Measurements from ENCODE around the gene CDC20B.

The CDC20B gene

DNA sequence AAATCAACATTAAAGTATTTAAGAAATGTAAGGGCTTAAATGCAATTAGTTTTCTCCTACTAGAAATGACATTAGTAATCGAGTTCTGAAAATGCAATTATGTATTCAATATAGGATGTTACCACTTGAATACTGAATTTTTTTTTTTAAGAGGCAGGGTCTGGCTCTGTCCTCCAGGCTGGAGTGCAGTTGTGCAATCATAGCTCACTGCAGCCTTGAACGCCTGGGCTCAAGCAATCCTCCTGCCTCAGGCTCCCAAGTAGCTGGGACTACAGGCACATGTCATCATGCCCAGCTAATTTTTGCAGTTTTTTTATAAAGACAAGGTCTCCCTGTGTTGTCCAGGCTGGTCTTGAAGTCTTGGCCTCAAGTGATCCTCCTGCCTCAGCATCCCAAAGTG, 1.5 kb downstream of the CDC20B start:
- in situ Hi-C loops (cut with HindIII; ENCODE audit: low sequenced_read_pairs), result loop anchor here (10.0 kb wide), 1 partner anchor 233 kb away; no protein-coding TSS in a partner anchor

DNA sequence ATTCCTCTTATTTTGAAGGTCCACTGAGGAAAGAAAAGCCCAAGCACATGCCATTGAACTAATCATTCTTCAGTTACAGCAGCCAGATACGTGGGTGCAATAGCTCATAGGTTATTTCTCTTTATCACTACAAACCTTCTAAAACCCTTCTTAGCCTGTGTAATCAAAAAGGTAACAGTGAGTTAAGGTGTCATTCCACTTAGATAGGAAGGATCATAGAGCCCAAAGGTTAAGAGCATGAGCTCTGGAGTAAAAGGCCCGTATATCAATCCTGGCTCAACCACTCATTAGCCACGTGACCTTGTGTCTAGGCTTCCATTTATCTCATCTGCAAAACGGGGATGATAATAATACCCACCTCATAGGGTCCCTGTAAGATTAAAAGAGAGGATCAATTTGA, 10.3 kb downstream of the CDC20B start:
- in situ Hi-C loops (cut with HindIII; ENCODE audit: low sequenced_read_pairs), result no loop called here

DNA sequence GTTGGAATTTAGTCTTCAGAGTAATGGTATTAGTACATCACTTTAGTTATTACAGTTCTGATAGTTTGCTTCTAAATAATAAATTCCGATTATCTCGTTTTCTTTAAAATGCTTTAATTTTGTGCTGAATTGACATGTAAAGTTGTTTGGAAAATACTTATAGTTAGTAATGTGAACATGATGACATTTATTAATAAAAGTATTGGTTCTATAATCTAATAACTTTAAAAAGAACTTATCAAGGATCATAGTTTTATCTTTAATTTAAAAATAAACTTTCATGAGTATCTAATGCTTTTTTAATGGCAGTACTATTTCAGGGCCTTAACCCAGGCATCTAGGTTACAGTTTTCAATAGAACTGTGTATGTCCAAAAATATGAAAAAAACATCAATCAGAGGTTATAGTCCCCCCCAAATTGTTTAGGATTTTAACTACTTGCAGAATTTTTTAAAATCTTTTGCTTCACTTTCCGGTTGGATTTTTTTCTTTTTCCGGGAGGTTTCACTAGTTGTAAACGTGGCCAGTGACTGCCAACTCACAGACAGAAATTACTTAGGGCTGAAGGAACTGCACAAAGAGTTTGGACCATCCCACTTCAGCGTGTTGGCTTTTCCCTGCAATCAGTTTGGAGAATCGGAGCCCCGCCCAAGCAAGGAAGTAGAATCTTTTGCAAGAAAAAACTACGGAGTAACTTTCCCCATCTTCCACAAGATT, 12.3 kb downstream of the CDC20B start:
- in situ Hi-C loops (cut with HindIII; ENCODE audit: low sequenced_read_pairs), result no loop called here

- in situ Hi-C loops (cut with HindIII; ENCODE audit: low sequenced_read_pairs), result no loop called here
Measured at GRCh38 chr5:55159763-55160492, 13.0 kb downstream of the CDC20B start, which contains the start of gene GPX8. GPX8 (plus strand) TSS chr5:55160171; CDS start chr5:55160193, 22 bp downstream.

GRCh38 chr5:55154873-55155272, 18.1 kb downstream of the CDC20B start:
- in situ Hi-C loops (cut with HindIII; ENCODE audit: low sequenced_read_pairs), result no loop called here

DNA sequence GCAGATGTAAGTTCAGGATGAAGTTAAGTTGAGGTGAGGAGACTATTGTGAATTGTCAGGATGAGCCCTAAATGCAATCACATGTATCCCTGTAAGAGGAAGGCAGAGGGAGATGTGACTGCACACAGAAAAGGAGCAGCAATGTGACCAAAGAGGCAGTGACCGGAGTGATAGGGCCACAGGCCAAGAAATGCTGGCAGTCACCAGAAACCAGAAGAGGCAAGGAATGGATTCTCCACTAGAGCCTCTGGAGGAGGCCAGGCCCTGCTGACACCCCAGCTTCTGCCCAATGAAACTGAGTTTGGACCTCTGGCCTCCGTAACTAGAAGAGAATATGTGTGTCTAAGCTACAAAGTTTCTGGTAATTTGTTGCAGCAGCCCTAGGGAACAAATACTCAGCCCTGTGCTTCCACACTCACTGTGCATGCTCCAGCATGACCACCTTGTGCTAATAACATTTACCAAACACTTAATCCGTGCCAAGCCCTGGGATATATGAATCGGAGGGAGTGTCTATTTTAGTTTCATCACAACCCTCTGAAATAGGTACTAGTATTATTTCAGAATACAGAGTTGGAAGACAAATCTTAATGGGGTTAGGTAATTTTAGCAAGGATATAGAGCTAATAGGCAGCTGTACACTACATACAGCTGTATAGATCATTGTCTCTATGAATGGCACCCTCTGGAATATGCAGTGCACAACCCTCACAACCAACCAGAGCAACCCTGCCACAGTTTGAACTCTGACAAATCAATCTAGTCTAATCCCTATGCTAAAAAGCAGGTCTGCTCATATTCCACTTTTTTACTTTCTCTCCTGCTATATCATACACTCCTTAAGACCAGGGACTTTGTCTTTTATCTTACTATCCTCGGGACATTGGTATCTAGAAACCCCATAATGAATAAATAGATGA, 20.8 kb downstream of the CDC20B start:
- in situ Hi-C loops (cut with HindIII; ENCODE audit: low sequenced_read_pairs), result no loop called here

DNA sequence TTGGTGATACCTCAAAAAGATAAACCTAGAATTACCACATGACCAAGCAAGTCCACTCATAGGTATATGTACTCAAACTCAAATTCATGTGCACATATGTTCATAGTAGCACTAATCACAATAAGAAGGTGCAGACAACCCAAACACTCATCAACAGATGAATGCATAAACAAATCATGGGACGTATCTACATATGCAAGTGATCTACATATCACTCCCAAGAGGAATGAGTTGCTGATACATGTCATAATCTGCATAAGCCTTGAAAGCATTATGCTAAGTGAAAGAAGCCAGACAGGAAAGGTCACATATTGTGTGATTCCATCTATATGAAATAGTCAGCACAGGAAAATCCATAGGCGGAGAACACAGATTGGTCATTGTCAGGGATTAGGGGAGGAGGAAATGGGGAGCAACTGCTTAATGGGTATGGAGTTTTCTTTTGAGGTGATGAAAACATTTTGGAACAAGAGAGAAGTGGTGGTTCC, 23.6 kb downstream of the CDC20B start:
- in situ Hi-C loops (cut with HindIII; ENCODE audit: low sequenced_read_pairs), result loop anchor here (25.0 kb wide), 1 partner anchor 237 kb away; no protein-coding TSS in a partner anchor

DNA sequence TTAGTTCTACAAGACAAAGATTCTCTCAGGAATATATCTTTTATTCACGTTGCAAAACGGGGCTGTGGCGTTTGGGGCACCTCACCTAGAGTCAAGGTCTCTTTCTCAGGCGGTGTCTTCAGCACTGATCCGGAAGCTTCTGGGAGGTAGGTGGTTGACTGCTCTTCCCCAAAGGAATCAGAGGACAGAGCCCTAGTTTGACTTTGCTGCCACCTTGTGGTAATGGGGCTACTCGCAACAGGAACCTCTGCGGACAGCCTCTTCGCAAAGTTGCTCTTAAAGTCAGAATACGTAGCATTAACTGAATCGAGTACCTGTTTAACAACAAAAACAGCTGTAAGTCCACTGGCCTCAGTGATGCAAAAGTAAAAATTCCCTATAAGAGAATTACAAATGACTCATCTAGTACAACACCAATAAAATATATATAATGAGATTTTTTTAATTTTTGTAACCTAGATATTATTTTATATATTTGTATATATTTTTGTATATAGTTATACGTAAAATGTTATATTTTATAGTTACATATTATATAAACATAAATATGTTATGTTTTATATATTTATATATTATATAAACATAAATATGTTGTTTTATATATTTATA, 26.3 kb downstream of the CDC20B start:
- in situ Hi-C loops (cut with HindIII; ENCODE audit: low sequenced_read_pairs), result loop anchor here (25.0 kb wide), 1 partner anchor 234 kb away; no protein-coding TSS in a partner anchor

- in situ Hi-C loops (cut with HindIII; ENCODE audit: low sequenced_read_pairs), result loop anchor here (25.0 kb wide), 1 partner anchor 234 kb away; no protein-coding TSS in a partner anchor
Measured at GRCh38 chr5:55146080-55146479, 26.9 kb downstream of the CDC20B start.

GRCh38 chr5:55143624-55144023, 29.4 kb downstream of the CDC20B start:
- in situ Hi-C loops (cut with HindIII; ENCODE audit: low sequenced_read_pairs), result loop anchor here (25.0 kb wide), 1 partner anchor 231 kb away; no protein-coding TSS in a partner anchor

- in situ Hi-C loops (cut with HindIII; ENCODE audit: low sequenced_read_pairs), result loop anchor here (25.0 kb wide), 1 partner anchor 230 kb away; no protein-coding TSS in a partner anchor
Measured at GRCh38 chr5:55141945-55142690, 30.9 kb downstream of the CDC20B start.

GRCh38 chr5:55140908-55141665, 31.9 kb downstream of the CDC20B start:
- in situ Hi-C loops (cut with HindIII; ENCODE audit: low sequenced_read_pairs), result loop anchor here (25.0 kb wide), 1 partner anchor 229 kb away; no protein-coding TSS in a partner anchor

DNA sequence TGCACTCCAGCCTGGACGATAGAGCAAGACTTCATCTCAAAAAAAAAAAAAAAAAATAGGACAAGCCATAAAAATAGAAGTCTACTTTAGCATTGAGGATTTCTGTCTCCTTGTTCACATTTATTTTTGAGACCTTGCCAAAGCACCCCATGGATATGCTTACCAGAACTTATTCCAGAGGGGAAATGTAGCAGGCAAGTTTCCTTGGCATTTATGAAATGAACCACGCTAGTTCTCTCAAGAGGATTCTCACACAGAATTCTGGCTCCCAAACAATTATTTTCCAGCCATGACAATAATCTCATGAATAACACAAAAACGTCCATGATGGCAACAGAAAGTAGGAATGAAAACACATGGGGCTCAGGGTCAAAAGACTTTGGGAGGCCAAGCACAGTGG, 36.5 kb downstream of the CDC20B start:
- in situ Hi-C loops (cut with HindIII; ENCODE audit: low sequenced_read_pairs), result loop anchor here (25.0 kb wide), 1 partner anchor 224 kb away; no protein-coding TSS in a partner anchor

GRCh38 chr5:55134053-55134722, 38.8 kb downstream of the CDC20B start:
- in situ Hi-C loops (cut with HindIII; ENCODE audit: low sequenced_read_pairs), result loop anchor here (25.0 kb wide), 1 partner anchor 222 kb away; no protein-coding TSS in a partner anchor

GRCh38 chr5:55123365-55123764, 49.6 kb downstream of the CDC20B start:
- in situ Hi-C loops (cut with HindIII; ENCODE audit: low sequenced_read_pairs), result no loop called here

DNA sequence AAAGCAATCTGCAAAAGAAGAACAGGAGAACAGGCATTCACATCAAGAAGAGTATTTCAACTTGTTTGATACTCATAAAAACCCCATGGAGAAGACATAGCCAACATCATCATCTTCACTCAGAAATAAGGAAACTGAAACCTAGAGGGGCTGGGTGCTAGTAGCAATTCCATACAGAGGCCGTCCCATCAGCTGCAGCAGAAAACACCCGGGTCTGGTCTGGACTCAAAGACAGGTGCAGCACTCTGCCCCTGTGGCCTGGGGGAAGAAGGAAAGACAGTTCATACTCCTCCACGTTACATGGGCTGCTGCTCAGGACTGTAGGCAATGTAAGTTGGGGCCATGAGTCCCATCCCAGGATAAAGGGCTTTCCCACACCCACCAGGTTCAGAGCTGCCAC, 58.9 kb downstream of the CDC20B start:
- in situ Hi-C loops (cut with HindIII; ENCODE audit: low sequenced_read_pairs), result no loop called here

DNA sequence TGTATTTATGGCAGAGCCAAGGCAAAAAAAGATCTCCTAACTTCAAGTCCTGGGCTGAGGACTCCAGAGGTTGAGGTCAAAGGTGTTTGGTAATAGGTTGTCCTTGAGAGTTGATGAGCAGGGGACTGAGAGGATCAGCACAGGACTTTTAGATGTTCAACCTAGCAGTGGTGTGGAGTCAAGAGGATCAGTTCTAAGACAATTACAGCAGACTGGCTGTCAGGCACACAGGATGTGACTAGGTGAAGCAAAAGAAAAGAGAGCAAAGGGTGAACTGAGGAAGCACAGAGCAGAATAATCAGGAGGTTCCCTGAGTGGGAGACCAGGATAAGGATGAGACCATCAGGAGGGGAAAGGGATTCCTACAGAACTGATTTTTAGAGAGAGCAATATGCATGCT, 59.6 kb downstream of the CDC20B start:
- in situ Hi-C loops (cut with HindIII; ENCODE audit: low sequenced_read_pairs), result no loop called here

GRCh38 chr5:55110217-55110616, 62.8 kb downstream of the CDC20B start:
- in situ Hi-C loops (cut with HindIII; ENCODE audit: low sequenced_read_pairs), result no loop called here

All from endothelial cell of hepatic sinusoid (primary cell).